ENCODE measurements around the gene SLC22A8.

- TF ChIP-seq POLR2A (IDR thresholded peaks at IDR 0.05) (no peak), POLR2AphosphoS5 (IDR thresholded peaks at IDR 0.05) (no peak), CTCF (IDR thresholded peaks at IDR 0.05 in 8 of 11, conservative IDR thresholded peaks at IDR 0.05 in 3 of 11) (no peak)
Observed at GRCh38 chr11:63014408-63015055, 1.1 kb downstream of the SLC22A8 start.

All from spleen (tissue), 7 donors.